ENCODE data around the gene SOX21. TPM values are rescaled to one million over a fixed set of nuclear protein-coding genes. Genes with fewer than 3 reads are reported as not detected.
A peak's percentile ranks its signal among the peaks of the same experiment; 100 is the strongest.

SOX21 gene
- total and polyA plus RNA-seq, 2 donors from 2014 or later = not detected

GRCh38 chr13:94677799-94678198 is 34.5 kb downstream of the SOX21 start:
- H3K4me1 ChIP-seq (ENCODE audit: control insufficient read depth in 2 of 3, insufficient read depth in 2 of 3, low read depth in 1 of 3, low read length in 3 of 3) = no peaks in the 10 kb centered on the region
- no peak overlapping the region for H3K27ac ChIP-seq (ENCODE audit: low read depth in 2 of 2, low read length in 2 of 2)
- H3K9ac ChIP-seq (ENCODE audit: low read length in 3 of 3) = no peak overlapping the region
- TF ChIP-seq, protein P1, sequence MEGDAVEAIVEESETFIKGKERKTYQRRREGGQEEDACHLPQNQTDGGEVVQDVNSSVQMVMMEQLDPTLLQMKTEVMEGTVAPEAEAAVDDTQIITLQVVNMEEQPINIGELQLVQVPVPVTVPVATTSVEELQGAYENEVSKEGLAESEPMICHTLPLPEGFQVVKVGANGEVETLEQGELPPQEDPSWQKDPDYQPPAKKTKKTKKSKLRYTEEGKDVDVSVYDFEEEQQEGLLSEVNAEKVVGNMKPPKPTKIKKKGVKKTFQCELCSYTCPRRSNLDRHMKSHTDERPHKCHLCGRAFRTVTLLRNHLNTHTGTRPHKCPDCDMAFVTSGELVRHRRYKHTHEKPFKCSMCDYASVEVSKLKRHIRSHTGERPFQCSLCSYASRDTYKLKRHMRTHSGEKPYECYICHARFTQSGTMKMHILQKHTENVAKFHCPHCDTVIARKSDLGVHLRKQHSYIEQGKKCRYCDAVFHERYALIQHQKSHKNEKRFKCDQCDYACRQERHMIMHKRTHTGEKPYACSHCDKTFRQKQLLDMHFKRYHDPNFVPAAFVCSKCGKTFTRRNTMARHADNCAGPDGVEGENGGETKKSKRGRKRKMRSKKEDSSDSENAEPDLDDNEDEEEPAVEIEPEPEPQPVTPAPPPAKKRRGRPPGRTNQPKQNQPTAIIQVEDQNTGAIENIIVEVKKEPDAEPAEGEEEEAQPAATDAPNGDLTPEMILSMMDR (IDR thresholded peaks at IDR 0.05; ENCODE audit: borderline replicate concordance, extremely low read depth, insufficient read depth) = no peak
- H3K9me3 ChIP-seq (ENCODE audit: control insufficient read depth in 2 of 3, insufficient read depth in 1 of 3, low read length in 3 of 3) = no peaks in the 10 kb centered on the region
- FAIRE-seq (no peak), DNase-seq (no peak)
- no peak overlapping the region for H3K4me3 ChIP-seq (ENCODE audit: low read length in 3 of 3)
- no peaks in the 10 kb centered on the region for H3K36me3 ChIP-seq (ENCODE audit: control insufficient read depth in 2 of 3, insufficient read depth in 3 of 3, low read length in 3 of 3)
- no peaks in the 10 kb centered on the region for H3K27me3 ChIP-seq (ENCODE audit: control insufficient read depth, insufficient read depth, low read length)
- intact Hi-C loops (cut with DNase I) = no loop called here

DNA sequence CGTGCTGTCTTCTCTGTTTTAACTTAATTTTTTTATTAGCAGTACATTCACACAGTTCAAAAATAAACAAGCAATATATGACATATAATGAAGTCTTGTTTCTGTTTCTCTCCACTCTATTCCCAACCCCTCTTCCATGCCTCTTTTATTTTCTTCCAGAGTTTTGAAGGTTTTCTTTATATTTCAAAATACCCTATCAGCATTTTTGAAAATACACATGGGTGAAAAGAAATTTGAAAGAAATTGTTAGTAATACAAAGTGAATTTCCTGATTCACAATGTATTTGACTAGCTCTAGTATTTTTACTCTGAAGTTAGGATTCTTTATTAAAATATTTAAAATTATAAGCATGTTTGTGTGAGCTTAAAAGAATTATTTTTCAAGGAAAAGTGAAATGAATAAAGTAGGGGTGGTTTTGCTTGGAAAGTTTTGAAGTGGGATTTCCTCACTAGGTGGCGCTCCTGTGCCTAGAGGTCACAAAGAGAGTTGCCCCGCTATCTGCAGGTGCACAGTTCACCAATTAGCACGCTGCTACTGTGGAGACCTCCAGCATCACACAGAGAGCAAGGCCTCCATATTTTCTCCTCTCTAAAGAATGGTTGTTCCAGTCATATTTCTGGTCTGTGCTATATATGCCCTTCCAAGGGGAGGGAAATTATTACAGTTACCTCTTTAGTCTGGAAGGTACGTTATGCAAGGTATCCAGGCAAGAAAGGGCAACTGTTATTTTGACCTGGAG is 37.6 kb downstream of the SOX21 start:
- TF ChIP-seq, protein P1 (IDR thresholded peaks at IDR 0.05; ENCODE audit: borderline replicate concordance, extremely low read depth, insufficient read depth) = peak; percentile 49
- Histone ChIP-seq H3K4me3 (ENCODE audit: low read length in 3 of 3) (no peak overlapping the region), H3K9me3 (ENCODE audit: control insufficient read depth in 2 of 3, insufficient read depth in 1 of 3, low read length in 3 of 3) (no peaks in the 10 kb centered on the region), H3K36me3 (ENCODE audit: control insufficient read depth in 2 of 3, insufficient read depth in 3 of 3, low read length in 3 of 3) (no peaks in the 10 kb centered on the region), H3K27me3 (ENCODE audit: control insufficient read depth, insufficient read depth, low read length) (no peaks in the 10 kb centered on the region), H3K4me1 (ENCODE audit: control insufficient read depth in 2 of 3, insufficient read depth in 2 of 3, low read depth in 1 of 3, low read length in 3 of 3) (no peaks in the 10 kb centered on the region), H3K27ac (ENCODE audit: low read depth in 2 of 2, low read length in 2 of 2) (no peak overlapping the region), H3K9ac (ENCODE audit: low read length in 3 of 3) (no peak overlapping the region)
- DNase-seq = peak in 3 of 5 donors; percentile 43 to 61 (median 55)
- intact Hi-C loops (cut with DNase I) = no loop called here
- peak; percentile 50 for FAIRE-seq

DNA sequence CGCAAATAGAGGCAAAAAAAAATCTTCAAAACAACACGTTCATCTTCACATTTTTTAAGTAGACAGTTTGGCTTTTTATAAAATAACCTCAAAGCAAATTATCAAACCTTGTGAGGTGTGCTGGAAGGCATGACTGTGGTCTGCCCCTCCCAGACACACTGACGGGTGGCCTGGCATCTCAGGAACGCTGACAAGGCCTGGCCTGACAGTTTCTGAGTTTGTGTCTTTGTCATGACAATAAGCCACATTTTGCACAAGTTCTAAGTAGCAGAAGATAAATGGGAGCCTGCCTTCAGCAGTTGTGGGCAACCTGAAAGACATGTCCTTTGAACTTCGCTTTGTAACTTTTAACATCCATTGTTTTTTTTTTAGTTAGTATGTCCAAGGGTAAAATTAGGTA is 38.5 kb downstream of the SOX21 start:
- TF ChIP-seq, protein P1 (IDR thresholded peaks at IDR 0.05; ENCODE audit: borderline replicate concordance, extremely low read depth, insufficient read depth) = no peak
- Histone ChIP-seq H3K4me3 (ENCODE audit: low read length in 3 of 3) (no peak overlapping the region), H3K9me3 (ENCODE audit: control insufficient read depth in 2 of 3, insufficient read depth in 1 of 3, low read length in 3 of 3) (no peaks in the 10 kb centered on the region), H3K27me3 (ENCODE audit: control insufficient read depth, insufficient read depth, low read length) (no peaks in the 10 kb centered on the region), H3K4me1 (ENCODE audit: control insufficient read depth in 2 of 3, insufficient read depth in 2 of 3, low read depth in 1 of 3, low read length in 3 of 3) (no peaks in the 10 kb centered on the region), H3K36me3 (ENCODE audit: control insufficient read depth in 2 of 3, insufficient read depth in 3 of 3, low read length in 3 of 3) (no peaks in the 10 kb centered on the region), H3K27ac (ENCODE audit: low read depth in 2 of 2, low read length in 2 of 2) (no peak overlapping the region), H3K9ac (ENCODE audit: low read length in 3 of 3) (no peak overlapping the region)
- intact Hi-C loops (cut with DNase I) = no loop called here
- no peak for FAIRE-seq
- no peak for DNase-seq
